ENCODE data around the gene TNFSF8. TPM values are rescaled to one million over a fixed set of nuclear protein-coding genes. Genes with fewer than 3 reads are reported as not detected.
A peak's percentile ranks its signal among the peaks of the same experiment; 100 is the strongest.

The TNFSF8 gene
- total RNA-seq, 2 experiments from 2014 or later, result 57.3 to 59.9 TPM

DNA sequence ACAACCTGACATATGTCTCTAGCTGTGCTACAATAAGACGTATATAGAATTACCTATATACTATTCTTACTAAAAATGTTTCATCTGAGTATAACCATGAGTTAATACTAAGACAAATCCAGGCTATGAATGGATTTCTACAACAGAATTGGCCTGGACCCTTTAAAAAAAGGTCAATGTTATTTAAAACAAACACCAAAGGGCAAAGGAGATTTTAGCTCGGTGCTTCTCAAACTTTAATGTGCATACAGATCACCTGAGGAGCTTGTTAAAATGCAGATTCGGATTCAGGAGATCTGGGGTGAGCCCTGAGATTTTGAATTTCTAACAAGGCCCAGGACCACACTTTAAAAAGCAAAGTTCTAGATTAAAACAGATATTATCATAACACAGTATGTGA is 6.5 kb downstream of the TNFSF8 start:
- no peak overlapping the region for H3K4me3 Mint-ChIP-seq
- no peak for DNase-seq
- H3K9me3 Mint-ChIP-seq, result no peaks in the 10 kb centered on the region
- H3K4me1 Mint-ChIP-seq, result peaks cover 73% of the 10 kb centered on the region
- H3K36me3 Mint-ChIP-seq, result peaks cover 69% of the 10 kb centered on the region
- no peak overlapping the region for H3K27ac Mint-ChIP-seq
- no peaks in the 10 kb centered on the region for H3K27me3 Mint-ChIP-seq

DNA sequence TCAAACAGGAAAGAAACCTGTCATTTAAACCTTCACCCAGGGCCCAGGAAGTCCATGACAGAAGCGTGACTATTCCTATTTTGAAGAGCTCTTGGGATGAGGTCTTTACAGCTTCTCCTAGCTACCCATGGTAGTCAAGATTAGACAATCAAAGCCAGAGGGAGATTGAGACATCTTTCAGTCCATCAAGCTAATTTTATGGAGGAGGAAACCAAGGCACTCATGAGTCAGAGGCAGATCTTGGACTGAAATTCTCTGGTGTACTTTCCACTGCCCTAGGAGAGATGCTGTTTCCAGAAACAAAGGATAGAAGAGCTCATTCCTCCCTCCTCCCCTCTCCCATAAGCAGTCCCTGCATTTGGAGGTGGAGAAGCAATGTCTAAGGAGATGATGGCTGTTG is 9.2 kb downstream of the TNFSF8 start:
- Mint-ChIP-seq H3K27ac (peak overlapping the region; percentile 74), H3K27me3 (no peaks in the 10 kb centered on the region), H3K9me3 (no peaks in the 10 kb centered on the region), H3K4me1 (peaks cover 75% of the 10 kb centered on the region), H3K36me3 (peaks cover 79% of the 10 kb centered on the region), H3K4me3 (no peak overlapping the region)
- DNase-seq, result no peak

DNA sequence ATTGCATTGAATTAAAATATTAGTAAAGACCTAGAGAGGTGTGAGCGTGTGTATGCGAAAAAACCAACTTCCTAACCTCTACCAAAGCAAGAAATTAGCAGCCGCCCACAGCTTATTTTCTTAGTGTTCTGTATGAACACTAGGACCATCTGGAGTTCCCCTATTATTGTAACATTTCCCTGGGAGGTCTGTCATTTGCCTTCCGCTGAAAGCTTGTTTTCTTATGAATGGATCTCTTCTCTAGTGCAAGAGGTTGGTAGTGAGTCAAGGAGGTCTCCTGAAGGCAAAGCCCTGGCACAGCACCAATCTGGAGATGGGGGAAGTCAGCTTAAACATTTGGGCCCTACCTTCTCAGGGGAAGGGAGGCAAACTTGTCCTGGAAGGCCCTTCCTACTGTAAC is 10.8 kb downstream of the TNFSF8 start:
- peak overlapping the region; percentile 32 for H3K4me3 Mint-ChIP-seq
- peaks cover 82% of the 10 kb centered on the region for H3K36me3 Mint-ChIP-seq

DNA sequence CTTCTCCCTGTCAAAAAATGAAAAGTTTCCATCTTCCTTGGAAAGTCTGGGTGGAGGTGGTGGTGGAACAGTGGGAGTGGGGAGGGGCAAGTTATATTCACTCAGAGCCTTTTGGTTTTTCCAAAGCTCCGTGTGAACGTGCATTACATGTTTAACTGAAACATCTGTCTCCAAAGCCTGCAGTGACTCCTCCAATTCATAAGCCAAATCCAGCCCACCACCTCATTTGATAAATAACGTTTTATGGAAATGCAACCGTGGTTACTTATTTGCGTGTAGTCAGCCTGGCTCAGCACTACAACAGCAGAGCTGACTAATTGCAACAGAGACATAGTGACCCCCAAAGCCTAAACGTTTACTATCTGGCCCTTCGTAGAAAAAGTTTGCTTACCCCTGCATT is 13.9 kb downstream of the TNFSF8 start:
- Mint-ChIP-seq H3K36me3 (peaks cover 86% of the 10 kb centered on the region), H3K9me3 (no peaks in the 10 kb centered on the region), H3K4me1 (peaks cover 64% of the 10 kb centered on the region), H3K4me3 (no peak overlapping the region), H3K27me3 (no peaks in the 10 kb centered on the region), H3K27ac (no peak overlapping the region)
- no peak for DNase-seq

More for the DNA sequence above, 10.8 kb downstream of the TNFSF8 start:
- DNase-seq, result no peak
- Mint-ChIP-seq H3K27me3 (no peaks in the 10 kb centered on the region), H3K27ac (peak overlapping the region; percentile 47), H3K9me3 (no peaks in the 10 kb centered on the region), H3K4me1 (peaks cover 74% of the 10 kb centered on the region)

DNA sequence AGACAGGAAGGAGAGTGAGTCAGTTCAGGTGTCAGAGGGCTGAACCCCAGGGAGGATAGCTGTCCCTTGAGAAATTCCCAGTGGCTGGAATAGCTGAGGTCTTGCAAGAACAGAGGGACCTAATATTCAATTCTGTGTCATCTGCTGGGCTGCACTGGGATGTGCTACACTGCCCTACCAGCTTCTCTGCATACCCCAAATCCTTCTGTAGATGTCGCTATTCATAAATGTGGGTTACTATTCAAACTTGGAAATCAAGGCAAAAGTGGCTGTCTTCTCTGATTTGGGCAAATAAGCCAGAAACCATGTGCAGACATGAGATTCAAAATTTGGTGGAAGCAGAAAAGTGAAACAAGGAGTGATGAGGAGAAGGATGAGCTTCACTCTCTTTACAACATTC is 16.3 kb downstream of the TNFSF8 start:
- H3K27ac Mint-ChIP-seq, result no peak overlapping the region
- no peak overlapping the region for H3K4me3 Mint-ChIP-seq
- peaks cover 65% of the 10 kb centered on the region for H3K4me1 Mint-ChIP-seq
- no peak for DNase-seq
- no peaks in the 10 kb centered on the region for H3K27me3 Mint-ChIP-seq
- H3K36me3 Mint-ChIP-seq, result peaks cover 94% of the 10 kb centered on the region
- H3K9me3 Mint-ChIP-seq, result no peaks in the 10 kb centered on the region

DNA sequence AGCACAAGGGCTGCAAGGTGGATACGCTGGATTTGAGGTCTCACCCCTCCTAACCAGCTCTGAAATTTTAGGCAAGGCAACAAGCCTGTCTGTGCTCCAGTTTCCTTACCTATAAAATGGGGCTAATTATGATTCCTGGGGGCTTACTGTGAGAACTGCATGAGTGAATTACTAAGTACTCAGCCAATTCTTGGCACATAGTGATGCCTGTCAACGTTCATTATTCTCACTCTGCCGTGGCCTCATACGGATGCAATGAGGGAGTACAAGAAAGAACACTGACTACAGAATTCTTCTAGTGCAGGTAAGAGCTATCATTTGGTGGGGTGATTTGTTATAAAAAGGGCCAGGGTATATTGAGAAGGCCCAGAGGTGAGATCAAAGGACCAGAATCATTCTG is 16.7 kb downstream of the TNFSF8 start:
- H3K4me1 Mint-ChIP-seq, result peaks cover 67% of the 10 kb centered on the region
- no peak for DNase-seq
- H3K27ac Mint-ChIP-seq, result peak overlapping the region; percentile 3
- peaks cover 94% of the 10 kb centered on the region for H3K36me3 Mint-ChIP-seq
- no peaks in the 10 kb centered on the region for H3K27me3 Mint-ChIP-seq
- no peak overlapping the region for H3K4me3 Mint-ChIP-seq
- H3K9me3 Mint-ChIP-seq, result no peaks in the 10 kb centered on the region

DNA sequence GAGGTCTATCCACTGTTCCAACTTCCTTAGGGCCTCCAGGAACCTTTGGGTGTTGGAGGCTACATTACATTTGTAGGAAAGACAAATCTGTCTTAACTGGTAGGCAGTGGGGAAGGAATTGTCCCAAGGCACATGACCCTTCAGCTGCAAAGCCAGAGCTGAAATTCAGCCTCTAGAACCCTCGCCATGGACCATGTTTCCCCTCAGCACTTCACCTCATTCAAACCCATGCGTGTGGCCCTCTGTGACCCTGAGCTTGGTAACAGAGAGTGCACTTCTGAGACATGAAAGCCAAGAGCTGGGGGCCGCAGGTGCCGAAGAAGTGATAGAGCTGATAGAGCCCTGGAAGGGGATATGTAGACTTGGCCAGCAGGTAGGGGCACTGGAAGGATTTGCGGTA is 17.2 kb downstream of the TNFSF8 start:
- DNase-seq, result no peak
- Mint-ChIP-seq H3K36me3 (peaks cover 95% of the 10 kb centered on the region), H3K9me3 (no peaks in the 10 kb centered on the region), H3K4me1 (peaks cover 71% of the 10 kb centered on the region), H3K4me3 (no peak overlapping the region), H3K27me3 (no peaks in the 10 kb centered on the region), H3K27ac (no peak overlapping the region)

DNA sequence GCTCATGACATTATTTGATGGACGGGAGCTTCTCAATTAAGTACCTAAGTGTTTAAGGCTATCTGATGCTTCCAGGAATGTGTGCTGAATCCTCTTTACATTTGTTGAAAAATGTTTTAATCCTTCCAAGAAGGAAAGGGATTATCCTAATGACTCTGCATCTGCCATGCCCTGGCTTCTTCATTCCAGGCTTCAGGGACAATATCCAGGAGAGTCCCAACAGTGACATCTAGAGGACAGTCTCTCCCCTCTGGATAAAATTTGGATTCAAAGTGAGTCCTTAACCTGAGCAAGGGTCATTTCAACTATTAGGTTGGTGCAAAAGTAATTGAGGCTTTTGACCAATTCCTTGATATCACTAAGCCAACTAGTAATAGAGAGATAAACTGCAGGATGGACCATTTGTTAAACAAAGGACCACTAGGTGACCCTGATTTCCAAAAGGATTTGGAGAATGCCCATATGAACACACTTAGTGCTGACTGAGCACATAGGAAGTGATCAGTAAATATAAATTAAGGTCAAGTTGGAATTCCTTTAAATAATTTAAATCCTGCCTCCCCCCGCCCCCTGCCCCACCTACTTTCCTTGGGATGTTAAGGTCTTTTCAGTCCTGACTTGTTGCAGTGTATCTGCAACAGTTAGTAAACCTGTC is 19.1 kb downstream of the TNFSF8 start:
- H3K27ac Mint-ChIP-seq, result no peak overlapping the region
- peaks cover 91% of the 10 kb centered on the region for H3K36me3 Mint-ChIP-seq
- H3K4me1 Mint-ChIP-seq, result peaks cover 78% of the 10 kb centered on the region
- H3K9me3 Mint-ChIP-seq, result no peaks in the 10 kb centered on the region
- no peak for DNase-seq
- H3K4me3 Mint-ChIP-seq, result no peak overlapping the region
- no peaks in the 10 kb centered on the region for H3K27me3 Mint-ChIP-seq

DNA sequence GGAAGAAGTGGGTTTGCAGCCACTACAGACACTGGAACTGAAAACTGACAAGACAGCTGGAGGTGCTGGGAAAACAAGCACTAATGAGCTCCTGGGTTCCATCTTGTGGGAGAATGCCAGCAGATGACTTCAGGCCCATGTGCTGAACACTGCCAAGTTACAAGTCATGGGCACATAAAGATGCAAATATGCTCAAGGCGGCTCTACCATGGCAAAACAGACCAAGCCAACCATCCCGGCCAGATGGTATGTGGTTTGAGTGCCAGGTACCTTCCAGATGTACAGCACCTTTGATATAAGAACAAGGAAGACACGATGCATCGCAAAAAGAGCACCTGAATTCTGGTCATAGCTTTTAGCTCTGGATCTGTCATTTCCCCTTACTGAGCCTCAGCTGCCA is 19.9 kb downstream of the TNFSF8 start:
- Mint-ChIP-seq H3K9me3 (no peaks in the 10 kb centered on the region), H3K27me3 (no peaks in the 10 kb centered on the region), H3K4me1 (peaks cover 76% of the 10 kb centered on the region), H3K36me3 (peaks cover 86% of the 10 kb centered on the region), H3K27ac (peak overlapping the region; percentile 96), H3K4me3 (no peak overlapping the region)
- no peak for DNase-seq

DNA sequence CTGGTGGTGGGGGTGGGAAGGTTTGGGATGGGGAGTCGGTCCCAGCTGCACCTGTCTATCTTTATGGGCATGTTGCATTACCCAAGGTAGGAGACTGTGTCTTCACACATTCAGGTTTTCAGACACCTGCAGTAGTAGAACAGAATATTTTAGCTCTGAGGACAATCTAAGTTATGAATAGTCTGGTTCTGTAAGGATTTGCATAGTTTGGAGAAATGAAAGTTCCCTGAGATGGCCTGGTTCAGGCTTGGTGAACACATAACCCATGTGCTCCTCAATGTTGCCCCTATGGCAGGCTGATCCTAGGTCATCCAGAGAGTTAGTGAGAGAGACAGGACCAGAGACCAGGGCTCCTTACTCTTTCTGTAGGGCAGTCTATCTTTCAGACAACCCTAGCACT is 20.7 kb downstream of the TNFSF8 start:
- H3K4me3 Mint-ChIP-seq, result peak overlapping the region; percentile 67
- H3K4me1 Mint-ChIP-seq, result peaks cover 72% of the 10 kb centered on the region
- peaks cover 86% of the 10 kb centered on the region for H3K36me3 Mint-ChIP-seq
- H3K27ac Mint-ChIP-seq, result peak overlapping the region; percentile 96
- no peak for DNase-seq
- H3K27me3 Mint-ChIP-seq, result no peaks in the 10 kb centered on the region
- H3K9me3 Mint-ChIP-seq, result no peaks in the 10 kb centered on the region

DNA sequence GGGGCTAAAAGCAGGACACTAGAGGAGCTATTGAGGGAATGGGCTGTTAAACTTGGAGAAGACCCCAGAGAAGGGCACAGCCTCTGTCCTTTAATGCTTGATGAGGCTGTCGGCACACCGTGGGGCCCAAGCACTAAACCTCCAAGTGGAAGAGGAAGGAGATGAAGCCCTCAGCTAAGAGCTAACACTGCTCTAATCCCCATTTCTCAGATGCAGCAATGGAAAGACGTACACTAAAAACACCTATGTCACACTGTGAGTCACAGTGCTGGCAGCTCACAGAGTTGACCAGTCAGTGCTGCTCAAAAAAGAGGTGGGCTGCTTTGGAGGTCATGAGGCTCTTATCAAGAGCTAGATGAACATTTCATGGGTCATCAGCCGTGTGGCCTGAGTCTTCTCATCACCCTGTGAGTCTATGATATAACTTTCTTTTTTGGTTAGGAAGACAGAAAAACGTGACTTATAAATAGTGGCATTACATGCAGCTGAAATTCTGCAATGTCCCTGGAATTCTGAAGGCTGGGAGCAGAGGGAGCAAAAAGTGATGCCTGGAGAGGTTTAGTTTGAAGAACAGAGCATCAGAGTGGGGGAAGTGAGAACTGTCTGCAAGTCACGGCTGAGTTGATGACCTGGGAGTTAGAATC is 21.5 kb downstream of the TNFSF8 start:
- H3K36me3 Mint-ChIP-seq, result peaks cover 85% of the 10 kb centered on the region
- peak overlapping the region; percentile 96 for H3K27ac Mint-ChIP-seq
- H3K4me3 Mint-ChIP-seq, result peak overlapping the region; percentile 67
- peak; percentile 43 for DNase-seq
- no peaks in the 10 kb centered on the region for H3K9me3 Mint-ChIP-seq
- no peaks in the 10 kb centered on the region for H3K27me3 Mint-ChIP-seq
- H3K4me1 Mint-ChIP-seq, result peaks cover 74% of the 10 kb centered on the region

DNA sequence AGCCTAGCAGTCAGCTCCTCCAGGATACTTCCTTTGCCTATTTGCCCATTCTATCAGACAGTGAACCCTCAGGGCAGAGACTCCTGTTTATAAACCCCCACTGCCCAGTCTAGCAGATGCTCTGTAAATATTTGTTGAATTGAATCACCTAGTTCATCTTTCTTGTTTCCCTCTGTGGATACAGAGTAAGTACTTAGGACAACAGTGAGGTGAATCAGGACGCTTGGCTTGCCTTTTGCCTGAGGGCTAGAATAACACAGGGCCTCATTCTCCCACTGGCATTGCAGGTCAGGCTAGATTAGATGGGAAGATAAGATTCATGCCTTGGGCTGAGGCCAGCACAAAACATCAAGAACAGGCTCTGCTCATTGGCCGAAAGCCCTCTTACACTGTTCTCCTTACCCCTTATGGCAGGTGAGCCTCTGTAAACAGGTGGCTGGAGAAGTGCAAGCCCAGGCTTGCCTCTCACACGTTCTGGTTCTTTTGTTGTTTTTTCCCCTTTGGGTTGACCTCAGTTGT is 22.2 kb downstream of the TNFSF8 start:
- peak; percentile 25 for DNase-seq
- peaks cover 86% of the 10 kb centered on the region for H3K36me3 Mint-ChIP-seq
- no peaks in the 10 kb centered on the region for H3K9me3 Mint-ChIP-seq
- H3K27me3 Mint-ChIP-seq, result no peaks in the 10 kb centered on the region
- H3K27ac Mint-ChIP-seq, result peak overlapping the region; percentile 96
- H3K4me1 Mint-ChIP-seq, result peaks cover 76% of the 10 kb centered on the region
- peak overlapping the region; percentile 67 for H3K4me3 Mint-ChIP-seq

DNA sequence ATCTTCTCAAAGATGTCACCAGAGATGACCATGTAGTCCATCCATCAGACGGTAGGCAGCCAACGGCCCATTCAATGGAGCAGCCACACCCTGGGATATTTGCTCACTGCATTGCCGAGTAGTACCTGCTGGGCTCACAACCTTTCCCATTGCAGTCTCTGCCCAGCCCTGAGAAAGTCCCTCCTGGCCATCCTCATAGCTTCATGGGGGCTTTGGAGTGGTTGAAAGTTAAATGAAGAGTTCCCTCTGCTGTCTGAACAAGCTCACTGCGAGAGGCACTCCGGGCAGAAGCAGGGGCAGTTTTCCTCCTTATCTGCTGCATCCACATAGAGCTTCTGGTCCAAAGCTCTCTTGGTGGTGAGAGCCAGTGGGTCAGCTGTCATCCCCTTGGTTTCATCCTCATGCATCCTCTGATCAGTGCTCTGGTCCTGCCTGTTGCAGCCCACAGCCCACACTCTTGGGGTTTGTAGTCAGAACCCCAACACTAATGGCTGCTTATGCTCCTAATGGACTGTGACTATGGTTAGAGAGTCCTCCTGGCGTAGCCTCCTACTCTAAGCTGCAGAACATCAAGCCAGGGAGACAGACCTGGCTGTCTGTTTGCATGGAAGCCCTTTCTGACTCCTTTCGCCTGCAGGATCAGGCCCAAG is 23.3 kb downstream of the TNFSF8 start:
- H3K27me3 Mint-ChIP-seq, result no peaks in the 10 kb centered on the region
- peak overlapping the region; percentile 96 for H3K27ac Mint-ChIP-seq
- no peak for DNase-seq
- peaks cover 86% of the 10 kb centered on the region for H3K36me3 Mint-ChIP-seq
- no peaks in the 10 kb centered on the region for H3K9me3 Mint-ChIP-seq
- H3K4me3 Mint-ChIP-seq, result no peak overlapping the region
- peaks cover 81% of the 10 kb centered on the region for H3K4me1 Mint-ChIP-seq

DNA sequence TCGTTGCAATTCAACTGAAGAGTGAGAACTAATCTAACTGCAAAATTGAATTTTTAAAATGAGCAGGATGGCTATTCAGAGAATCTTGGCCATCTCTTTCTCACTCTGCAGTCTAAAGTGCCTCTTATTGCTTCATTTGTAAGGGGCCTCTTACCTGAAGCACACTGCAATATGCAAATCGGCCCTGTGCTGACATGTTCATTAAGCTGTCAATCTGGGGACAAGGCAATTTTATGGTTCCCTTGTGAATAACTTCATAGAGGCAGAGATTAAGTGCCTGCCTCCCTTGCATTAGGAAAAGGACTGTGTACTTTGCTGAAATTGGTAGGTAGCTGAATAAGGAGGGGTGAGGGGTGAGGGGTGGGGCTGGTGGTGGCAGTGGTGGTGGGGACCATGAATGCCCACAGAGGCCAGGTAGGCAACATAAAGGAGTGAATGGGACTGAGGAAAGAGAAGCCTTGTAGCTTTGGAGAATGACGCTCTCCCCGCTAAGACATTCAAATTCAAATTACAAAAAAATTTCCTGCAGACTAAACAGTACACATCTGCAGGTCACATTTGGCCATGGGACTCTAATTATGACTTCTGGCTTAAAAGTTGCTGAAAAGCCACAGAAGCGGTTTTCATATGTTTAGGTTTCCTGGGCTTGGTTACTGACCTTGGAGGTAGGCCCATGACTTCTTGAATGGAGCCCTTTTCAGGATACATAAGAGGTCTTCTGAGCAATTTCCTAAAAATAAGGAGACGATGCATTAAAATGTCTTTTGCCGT is 25.0 kb downstream of the TNFSF8 start:
- peaks cover 4% of the 10 kb centered on the region for H3K9me3 Mint-ChIP-seq
- no peak overlapping the region for H3K4me3 Mint-ChIP-seq
- peaks cover 80% of the 10 kb centered on the region for H3K4me1 Mint-ChIP-seq
- H3K27me3 Mint-ChIP-seq, result no peaks in the 10 kb centered on the region
- H3K27ac Mint-ChIP-seq, result peak overlapping the region; percentile 29
- H3K36me3 Mint-ChIP-seq, result peaks cover 88% of the 10 kb centered on the region
- no peak for DNase-seq
